ENCODE results near the gene SLC8A1. TPM values are rescaled to one million over a fixed set of nuclear protein-coding genes. Genes with fewer than 3 reads are reported as not detected.

Gene SLC8A1
- total RNA-seq, 2 experiments from 2014 or later = 1.9 to 2.3 TPM

GRCh38 chr2:40103590-40103989 lies 348.3 kb downstream of the SLC8A1 start:
- no peak overlapping the region for H3K27ac Mint-ChIP-seq
- peaks cover 4% of the 10 kb centered on the region for H3K27me3 Mint-ChIP-seq
- no peak for ATAC-seq

GRCh38 chr2:40103163-40103562 lies 348.7 kb downstream of the SLC8A1 start:
- peaks cover 4% of the 10 kb centered on the region for H3K27me3 Mint-ChIP-seq
- DNase-seq = no peak
- ChIA-PET POLR2A (no interaction called here), CTCF (interaction anchor here (0.7 kb wide), 1 partner anchor 19 kb away, joined by 3 read pairs; no protein-coding TSS in a partner anchor)
- no peak for ATAC-seq
- H3K4me1 Mint-ChIP-seq = peaks cover 5% of the 10 kb centered on the region
- no peak overlapping the region for H3K4me3 Mint-ChIP-seq
- no peak overlapping the region for H3K27ac Mint-ChIP-seq
- H3K9me3 Mint-ChIP-seq (ENCODE audit: low read depth) = no peaks in the 10 kb centered on the region
- intact Hi-C loops (cut with DNase I, micrococcal nuclease) = no loop called here
- H3K36me3 Mint-ChIP-seq (ENCODE audit: low read depth) = no peaks in the 10 kb centered on the region

More at GRCh38 chr2:40103590-40103989, 348.3 kb downstream of the SLC8A1 start:
- intact Hi-C loops (cut with DNase I, micrococcal nuclease) = no loop called here
- DNase-seq = no peak
- H3K4me3 Mint-ChIP-seq = no peak overlapping the region
- ChIA-PET CTCF (no interaction called here), POLR2A (no interaction called here)
- H3K36me3 Mint-ChIP-seq (ENCODE audit: low read depth) = no peaks in the 10 kb centered on the region
- H3K9me3 Mint-ChIP-seq (ENCODE audit: low read depth) = no peaks in the 10 kb centered on the region
- peaks cover 5% of the 10 kb centered on the region for H3K4me1 Mint-ChIP-seq

GRCh38 chr2:40102447-40102846 lies 349.4 kb downstream of the SLC8A1 start:
- ChIA-PET CTCF (interaction anchor here (0.7 kb wide), 1 partner anchor 20 kb away, joined by 3 read pairs; no protein-coding TSS in a partner anchor), POLR2A (no interaction called here)
- Mint-ChIP-seq H3K4me1 (peaks cover 5% of the 10 kb centered on the region), H3K9me3 (ENCODE audit: low read depth) (no peaks in the 10 kb centered on the region), H3K27me3 (peaks cover 4% of the 10 kb centered on the region), H3K4me3 (no peak overlapping the region), H3K36me3 (ENCODE audit: low read depth) (no peaks in the 10 kb centered on the region), H3K27ac (no peak overlapping the region)
- ATAC-seq = no peak
- intact Hi-C loops (cut with DNase I, micrococcal nuclease) = no loop called here
- DNase-seq = no peak

GRCh38 chr2:40101131-40101575 lies 350.7 kb downstream of the SLC8A1 start:
- Mint-ChIP-seq H3K27ac (no peak overlapping the region), H3K27me3 (peaks cover 4% of the 10 kb centered on the region), H3K36me3 (ENCODE audit: low read depth) (no peaks in the 10 kb centered on the region), H3K4me3 (no peak overlapping the region), H3K9me3 (ENCODE audit: low read depth) (no peaks in the 10 kb centered on the region), H3K4me1 (peaks cover 5% of the 10 kb centered on the region)
- ATAC-seq = peak; percentile 86
- DNase-seq = no peak
- ChIA-PET POLR2A (no interaction called here), CTCF (interaction anchor here (0.9 kb wide), 1 partner anchor 28 kb away, joined by 3 read pairs; no protein-coding TSS in a partner anchor)
- intact Hi-C loops (cut with DNase I, micrococcal nuclease) = no loop called here

- peaks cover 4% of the 10 kb centered on the region for H3K27me3 Mint-ChIP-seq
- intact Hi-C loops (cut with DNase I, micrococcal nuclease) = no loop called here
- H3K27ac Mint-ChIP-seq = no peak overlapping the region
- H3K9me3 Mint-ChIP-seq (ENCODE audit: low read depth) = no peaks in the 10 kb centered on the region
- POLR2A ChIA-PET = no interaction called here
- CTCF ChIA-PET = interaction anchor here (0.8 kb wide), 1 partner anchor 307 kb away, joined by 3 read pairs; no protein-coding TSS in a partner anchor
- peaks cover 5% of the 10 kb centered on the region for H3K4me1 Mint-ChIP-seq
- no peak overlapping the region for H3K4me3 Mint-ChIP-seq
- ATAC-seq (no peak), DNase-seq (no peak)
- H3K36me3 Mint-ChIP-seq (ENCODE audit: low read depth) = no peaks in the 10 kb centered on the region
These were observed 351.2 kb downstream of the SLC8A1 start for GRCh38 chr2:40100676-40101075.

- Mint-ChIP-seq H3K27ac (no peak overlapping the region), H3K4me1 (peaks cover 5% of the 10 kb centered on the region), H3K9me3 (ENCODE audit: low read depth) (no peaks in the 10 kb centered on the region), H3K4me3 (no peak overlapping the region), H3K27me3 (peaks cover 4% of the 10 kb centered on the region), H3K36me3 (ENCODE audit: low read depth) (no peaks in the 10 kb centered on the region)
- CTCF ChIA-PET = no interaction called here
- POLR2A ChIA-PET = no interaction called here
- ATAC-seq (no peak), DNase-seq (no peak)
- intact Hi-C loops (cut with DNase I, micrococcal nuclease) = no loop called here
These were observed 353.0 kb downstream of the SLC8A1 start for GRCh38 chr2:40098786-40099470.

GRCh38 chr2:40097691-40098385 lies 354.1 kb downstream of the SLC8A1 start:
- peaks cover 4% of the 10 kb centered on the region for H3K27me3 Mint-ChIP-seq
- H3K4me3 Mint-ChIP-seq = no peak overlapping the region
- ATAC-seq (no peak), DNase-seq (no peak)
- H3K4me1 Mint-ChIP-seq = peaks cover 5% of the 10 kb centered on the region
- ChIA-PET POLR2A (no interaction called here), CTCF (no interaction called here)
- intact Hi-C loops (cut with DNase I, micrococcal nuclease) = no loop called here
- H3K9me3 Mint-ChIP-seq (ENCODE audit: low read depth) = no peaks in the 10 kb centered on the region
- no peaks in the 10 kb centered on the region for H3K36me3 Mint-ChIP-seq (ENCODE audit: low read depth)
- H3K27ac Mint-ChIP-seq = no peak overlapping the region

GRCh38 chr2:40096360-40096759 lies 355.5 kb downstream of the SLC8A1 start:
- Mint-ChIP-seq H3K27me3 (peaks cover 2% of the 10 kb centered on the region), H3K27ac (no peak overlapping the region), H3K4me1 (peaks cover 5% of the 10 kb centered on the region), H3K36me3 (ENCODE audit: low read depth) (no peaks in the 10 kb centered on the region), H3K9me3 (ENCODE audit: low read depth) (no peaks in the 10 kb centered on the region), H3K4me3 (no peak overlapping the region)
- no peak for ATAC-seq
- no peak for DNase-seq
- POLR2A ChIA-PET = no interaction called here
- CTCF ChIA-PET = interaction anchor here (1.0 kb wide), 1 partner anchor 14 kb away, joined by 3 read pairs; no protein-coding TSS in a partner anchor
- intact Hi-C loops (cut with DNase I, micrococcal nuclease) = no loop called here

GRCh38 chr2:40095000-40095399 lies 356.9 kb downstream of the SLC8A1 start:
- intact Hi-C loops (cut with DNase I, micrococcal nuclease) = no loop called here
- no peak overlapping the region for H3K4me3 Mint-ChIP-seq
- H3K9me3 Mint-ChIP-seq (ENCODE audit: low read depth) = no peaks in the 10 kb centered on the region

GRCh38 chr2:40094451-40094850 lies 357.4 kb downstream of the SLC8A1 start:
- Mint-ChIP-seq H3K4me1 (no peaks in the 10 kb centered on the region), H3K27me3 (peaks cover 2% of the 10 kb centered on the region), H3K27ac (no peak overlapping the region), H3K9me3 (ENCODE audit: low read depth) (no peaks in the 10 kb centered on the region), H3K36me3 (ENCODE audit: low read depth) (no peaks in the 10 kb centered on the region), H3K4me3 (no peak overlapping the region)
- intact Hi-C loops (cut with DNase I, micrococcal nuclease) = no loop called here
- CTCF ChIA-PET = no interaction called here
- no peak for ATAC-seq
- POLR2A ChIA-PET = no interaction called here
- DNase-seq = no peak

More at GRCh38 chr2:40095000-40095399, 356.9 kb downstream of the SLC8A1 start:
- Mint-ChIP-seq H3K4me1 (no peaks in the 10 kb centered on the region), H3K27ac (no peak overlapping the region), H3K36me3 (ENCODE audit: low read depth) (no peaks in the 10 kb centered on the region), H3K27me3 (peaks cover 2% of the 10 kb centered on the region)
- ChIA-PET CTCF (no interaction called here), POLR2A (no interaction called here)
- ATAC-seq (no peak), DNase-seq (no peak)

- Mint-ChIP-seq H3K4me3 (no peak overlapping the region), H3K36me3 (ENCODE audit: low read depth) (no peaks in the 10 kb centered on the region), H3K27ac (no peak overlapping the region), H3K9me3 (ENCODE audit: low read depth) (no peaks in the 10 kb centered on the region), H3K4me1 (no peaks in the 10 kb centered on the region), H3K27me3 (no peaks in the 10 kb centered on the region)
- intact Hi-C loops (cut with DNase I, micrococcal nuclease) = no loop called here
- ATAC-seq (no peak), DNase-seq (no peak)
- CTCF ChIA-PET = no interaction called here
- POLR2A ChIA-PET = no interaction called here
These were observed 358.7 kb downstream of the SLC8A1 start for GRCh38 chr2:40093021-40093675.

GRCh38 chr2:40090044-40090443 lies 361.8 kb downstream of the SLC8A1 start:
- Mint-ChIP-seq H3K4me3 (no peak overlapping the region), H3K27ac (no peak overlapping the region), H3K4me1 (no peaks in the 10 kb centered on the region), H3K9me3 (ENCODE audit: low read depth) (peaks cover 2% of the 10 kb centered on the region), H3K36me3 (ENCODE audit: low read depth) (no peaks in the 10 kb centered on the region), H3K27me3 (peaks cover 4% of the 10 kb centered on the region)
- intact Hi-C loops (cut with DNase I, micrococcal nuclease) = no loop called here
- DNase-seq (no peak), ATAC-seq (no peak)
- ChIA-PET POLR2A (no interaction called here), CTCF (no interaction called here)

All from activated CD4-positive, alpha-beta T cell treated with anti-CD3 and anti-CD28 coated beads for 36 hours (primary cell).